HFF-Myc (cell line): ENCODE results near the gene SMAD6.

Experiments
- DNase-seq: peaks from one replicate; pipeline ENCODE4 v3.0.0-alpha.2; 2011; ENCODE audit warnings: low read depth; ENCODE audit errors: extremely low read depth
- H3K4me3 ChIP-seq: replicated peaks from 2 replicates; pipeline ENCODE4 v1.5.1; 2011; ENCODE audit warnings: low read depth, mild to moderate bottlenecking, control low read depth, low read length
- TF ChIP-seq, protein P1 (sequence below): IDR thresholded peaks from 2 replicates; pipeline ENCODE4 v1.5.1; 2012; ENCODE audit warnings: mild to moderate bottlenecking, low read depth, low read length, control low read depth; ENCODE audit errors: missing control alignments

The SMAD6 gene

DNA sequence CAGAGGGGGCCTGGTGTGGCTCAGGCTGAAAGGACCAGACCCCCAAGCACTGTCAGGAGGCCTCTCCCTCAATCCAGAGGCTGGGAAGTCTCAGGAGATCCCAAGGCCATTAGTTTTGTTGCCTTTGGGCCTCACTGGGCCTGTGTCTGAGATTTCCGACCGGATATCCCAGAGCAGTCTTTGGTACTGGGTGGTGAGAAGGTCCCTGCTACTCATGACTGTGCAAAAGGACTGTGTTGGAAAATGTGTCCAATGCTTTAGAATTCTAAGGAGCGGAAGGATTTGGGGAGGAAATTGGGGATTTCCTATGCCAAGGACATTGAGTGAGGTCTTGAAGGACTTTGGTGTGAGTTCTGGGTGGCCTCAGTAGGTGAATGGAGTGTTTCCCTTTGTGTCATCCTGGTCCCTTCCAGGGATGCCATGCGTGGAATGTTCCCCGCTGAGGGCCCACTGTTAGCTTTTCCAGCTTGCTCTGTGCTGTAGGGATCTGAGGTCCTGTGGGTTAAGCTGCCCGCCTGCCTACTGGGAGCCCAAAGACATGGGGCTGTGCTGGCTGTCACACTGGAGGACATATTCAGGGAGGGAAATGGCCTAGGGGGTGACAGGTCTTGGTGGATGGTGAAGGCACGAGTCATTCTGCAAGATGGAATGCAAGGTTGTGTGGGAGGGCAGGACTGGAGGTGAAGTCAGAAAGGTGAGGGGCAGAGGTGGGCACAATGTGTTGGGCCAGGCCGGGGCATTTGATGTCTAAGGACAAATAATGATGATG is 16.4 kb downstream of the SMAD6 start:
- TF ChIP-seq, protein P1, sequence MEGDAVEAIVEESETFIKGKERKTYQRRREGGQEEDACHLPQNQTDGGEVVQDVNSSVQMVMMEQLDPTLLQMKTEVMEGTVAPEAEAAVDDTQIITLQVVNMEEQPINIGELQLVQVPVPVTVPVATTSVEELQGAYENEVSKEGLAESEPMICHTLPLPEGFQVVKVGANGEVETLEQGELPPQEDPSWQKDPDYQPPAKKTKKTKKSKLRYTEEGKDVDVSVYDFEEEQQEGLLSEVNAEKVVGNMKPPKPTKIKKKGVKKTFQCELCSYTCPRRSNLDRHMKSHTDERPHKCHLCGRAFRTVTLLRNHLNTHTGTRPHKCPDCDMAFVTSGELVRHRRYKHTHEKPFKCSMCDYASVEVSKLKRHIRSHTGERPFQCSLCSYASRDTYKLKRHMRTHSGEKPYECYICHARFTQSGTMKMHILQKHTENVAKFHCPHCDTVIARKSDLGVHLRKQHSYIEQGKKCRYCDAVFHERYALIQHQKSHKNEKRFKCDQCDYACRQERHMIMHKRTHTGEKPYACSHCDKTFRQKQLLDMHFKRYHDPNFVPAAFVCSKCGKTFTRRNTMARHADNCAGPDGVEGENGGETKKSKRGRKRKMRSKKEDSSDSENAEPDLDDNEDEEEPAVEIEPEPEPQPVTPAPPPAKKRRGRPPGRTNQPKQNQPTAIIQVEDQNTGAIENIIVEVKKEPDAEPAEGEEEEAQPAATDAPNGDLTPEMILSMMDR = no peak
- no peak for DNase-seq
- no peak overlapping the region for H3K4me3 ChIP-seq

DNA sequence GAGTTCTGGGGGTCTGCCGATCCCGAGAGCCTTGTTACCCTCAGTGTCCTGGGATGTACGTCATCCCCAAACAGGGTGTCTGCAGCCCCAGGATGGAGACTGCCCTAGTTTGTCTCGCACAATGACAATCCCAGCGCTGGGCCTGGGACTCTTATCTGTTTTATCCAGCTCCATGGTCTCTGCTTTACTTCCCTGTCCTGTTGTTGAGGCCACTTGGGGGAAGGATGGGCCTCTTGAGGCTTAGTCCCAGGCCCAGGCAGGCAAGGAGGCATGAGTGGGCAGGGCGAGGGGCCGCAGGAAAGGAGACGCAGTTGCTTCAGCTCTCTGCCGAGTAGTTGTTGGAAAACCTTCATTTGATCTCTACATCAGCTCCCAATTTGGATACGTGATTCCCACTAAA is 17.4 kb downstream of the SMAD6 start:
- H3K4me3 ChIP-seq = no peak overlapping the region
- TF ChIP-seq, protein P1 = no peak
- no peak for DNase-seq

DNA sequence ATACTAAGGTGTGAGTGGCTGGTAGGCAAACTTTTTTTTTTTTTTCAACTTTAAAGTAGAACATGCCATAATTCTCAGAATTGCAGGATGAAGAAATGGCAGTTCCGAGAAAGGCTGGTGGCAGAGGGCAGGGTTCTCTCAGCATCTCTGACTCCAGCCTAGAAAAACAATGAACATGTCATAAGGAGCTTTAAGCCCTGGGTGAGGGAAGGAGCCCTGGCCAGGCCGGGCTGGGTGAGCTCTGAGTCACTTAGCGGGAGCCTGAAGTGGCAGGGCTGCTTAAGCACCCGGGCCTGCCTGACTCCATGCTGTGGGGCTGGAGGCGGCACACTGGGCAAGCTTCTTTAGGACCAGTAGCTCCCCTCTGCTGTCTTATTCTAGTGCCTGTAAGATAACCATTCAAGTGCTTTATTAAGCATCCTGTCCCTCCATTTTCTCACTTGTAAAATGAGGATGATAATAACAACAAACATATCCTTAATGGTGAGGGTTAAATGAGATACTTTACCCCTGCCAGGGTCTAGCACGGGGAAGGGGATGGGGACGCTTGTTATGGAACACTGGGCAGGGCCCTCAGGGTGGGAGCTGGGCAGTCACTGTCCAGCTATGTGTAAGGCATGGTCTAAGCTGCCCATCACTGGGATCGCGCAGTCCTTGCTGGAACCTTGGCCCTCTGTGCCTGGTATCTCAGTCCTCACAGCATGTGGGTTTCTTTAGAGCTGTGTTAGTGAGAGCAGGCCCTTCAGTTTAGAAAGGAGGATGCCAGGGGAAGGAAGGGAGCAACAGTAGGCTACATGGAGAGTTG is 18.4 kb downstream of the SMAD6 start:
- no peak for DNase-seq
- H3K4me3 ChIP-seq = no peak overlapping the region
- TF ChIP-seq, protein P1 = no peak

DNA sequence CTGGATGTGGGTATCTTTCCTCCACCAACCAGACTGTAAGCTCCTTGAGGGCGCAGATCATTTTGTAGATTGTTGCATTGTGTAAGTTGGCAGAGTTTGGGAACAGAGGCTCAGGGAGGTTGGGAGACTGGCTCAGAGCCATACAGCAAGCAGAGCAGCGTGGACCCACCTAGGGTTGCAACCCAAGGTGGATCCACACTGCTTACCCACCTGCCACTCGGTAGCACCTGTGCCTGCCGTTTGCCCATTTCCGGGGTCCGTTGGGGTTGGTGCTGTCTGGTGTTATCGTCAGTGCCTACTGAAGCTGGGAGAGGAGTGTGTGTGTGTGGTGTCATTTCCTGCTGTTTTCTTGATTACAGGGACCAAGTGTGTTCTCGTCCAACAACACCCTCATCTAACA is 19.0 kb downstream of the SMAD6 start:
- TF ChIP-seq, protein P1 = no peak
- DNase-seq = no peak

DNA sequence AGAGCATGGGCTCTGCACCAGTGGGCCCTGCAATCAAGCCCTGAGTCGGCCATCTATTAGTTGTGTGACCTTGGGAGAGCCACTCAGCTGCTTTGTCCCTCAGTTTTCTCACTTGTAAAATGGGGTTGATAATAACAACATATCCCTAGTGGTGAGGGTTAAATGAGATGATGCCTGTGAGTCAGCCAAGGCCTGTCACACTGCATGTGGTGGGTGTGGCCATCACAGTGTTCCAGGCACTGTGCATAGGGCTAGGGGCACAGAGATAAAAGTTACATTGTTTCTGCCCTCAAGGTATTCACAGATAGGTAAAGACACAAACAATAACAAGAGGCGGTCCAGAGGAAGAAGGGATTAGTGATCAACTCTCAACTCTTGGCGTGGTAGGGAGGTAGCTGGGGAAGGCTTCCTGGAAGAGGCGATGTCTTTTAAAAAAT is 19.5 kb downstream of the SMAD6 start:
- no peak for DNase-seq
- no peak overlapping the region for H3K4me3 ChIP-seq
- TF ChIP-seq, protein P1 = no peak

More for the DNA sequence above, 19.0 kb downstream of the SMAD6 start:
- no peak overlapping the region for H3K4me3 ChIP-seq

DNA sequence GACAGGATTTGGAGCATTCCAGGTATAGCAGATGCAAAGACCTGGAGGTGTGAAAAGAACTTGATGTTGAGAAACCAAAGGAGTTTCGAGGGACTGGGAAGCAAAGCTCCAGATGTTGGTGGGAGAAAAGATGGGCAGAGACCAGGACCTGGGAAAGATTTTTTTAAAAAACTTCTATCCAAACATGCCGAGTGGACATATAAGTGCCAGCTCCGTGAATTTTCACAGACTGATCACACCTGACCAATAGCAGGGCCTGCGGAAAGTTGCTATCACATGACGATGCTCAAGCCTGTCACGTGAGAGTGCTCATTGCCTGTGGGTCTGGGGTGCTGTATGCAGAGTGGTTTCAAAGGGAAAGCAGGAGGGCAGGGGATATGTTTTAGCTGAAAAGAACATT is 19.9 kb downstream of the SMAD6 start:
- H3K4me3 ChIP-seq = no peak overlapping the region
- DNase-seq = no peak
- TF ChIP-seq, protein P1 = no peak
